ENCODE results near the gene MAP4K2.

- TF ChIP-seq EP300 (IDR thresholded peaks at IDR 0.05; ENCODE audit: borderline replicate concordance) = no peak
- no peak for TF ChIP-seq NFIC (IDR thresholded peaks at IDR 0.05)
- TF ChIP-seq EGR1 (IDR thresholded peaks at IDR 0.05) = no peak
- TF ChIP-seq CREB1 (IDR thresholded peaks at IDR 0.05; ENCODE audit: low read depth) = no peak
- no peak for TF ChIP-seq CEBPB (IDR thresholded peaks at IDR 0.05)
- no peak for TF ChIP-seq TAF1 (IDR thresholded peaks at IDR 0.05; ENCODE audit: low read depth)
- no peak for TF ChIP-seq RAD21 (IDR thresholded peaks at IDR 0.05; ENCODE audit: low read depth)
- TF ChIP-seq TEAD4 (IDR thresholded peaks at IDR 0.05) = no peak
- no peak for TF ChIP-seq YY1 (IDR thresholded peaks at IDR 0.05; ENCODE audit: low read depth)
- no peak for TF ChIP-seq USF1 (IDR thresholded peaks at IDR 0.05)
- TF ChIP-seq REST (IDR thresholded peaks at IDR 0.05; ENCODE audit: low read depth) = no peak
- TF ChIP-seq MAX (IDR thresholded peaks at IDR 0.05) = no peak
- no peak for TF ChIP-seq ZBTB7A (IDR thresholded peaks at IDR 0.05; ENCODE audit: low read depth)
Observed at GRCh38 chr11:64813826-64814225, 10.8 kb upstream of the MAP4K2 start.
